ENCODE data around the gene RYR3. TPM values are rescaled to one million over a fixed set of nuclear protein-coding genes. Genes with fewer than 3 reads are reported as not detected.

Gene RYR3
- total RNA-seq, 1 experiment from 2014 or later = not detected

GRCh38 chr15:33371159-33371558 lies 60.4 kb downstream of the RYR3 start:
- intact Hi-C loops (cut with micrococcal nuclease) = no loop called here
- Mint-ChIP-seq H3K4me1 (ENCODE audit: insufficient read depth, unreplicated experiment) (no peaks in the 10 kb centered on the region), H3K27me3 (ENCODE audit: insufficient read depth, unreplicated experiment) (peaks cover 76% of the 10 kb centered on the region), H3K4me3 (ENCODE audit: unreplicated experiment) (no peak overlapping the region), H3K9me3 (ENCODE audit: unreplicated experiment) (no peaks in the 10 kb centered on the region), H3K36me3 (ENCODE audit: insufficient read depth, unreplicated experiment) (no peaks in the 10 kb centered on the region), H3K27ac (ENCODE audit: low read depth, unreplicated experiment) (no peak overlapping the region)
- ChIA-PET CTCF (no interaction called here), POLR2A (no interaction called here)
- BruUV-seq (replicated peaks) = no TSS peak
- TF ChIP-seq, protein P1, sequence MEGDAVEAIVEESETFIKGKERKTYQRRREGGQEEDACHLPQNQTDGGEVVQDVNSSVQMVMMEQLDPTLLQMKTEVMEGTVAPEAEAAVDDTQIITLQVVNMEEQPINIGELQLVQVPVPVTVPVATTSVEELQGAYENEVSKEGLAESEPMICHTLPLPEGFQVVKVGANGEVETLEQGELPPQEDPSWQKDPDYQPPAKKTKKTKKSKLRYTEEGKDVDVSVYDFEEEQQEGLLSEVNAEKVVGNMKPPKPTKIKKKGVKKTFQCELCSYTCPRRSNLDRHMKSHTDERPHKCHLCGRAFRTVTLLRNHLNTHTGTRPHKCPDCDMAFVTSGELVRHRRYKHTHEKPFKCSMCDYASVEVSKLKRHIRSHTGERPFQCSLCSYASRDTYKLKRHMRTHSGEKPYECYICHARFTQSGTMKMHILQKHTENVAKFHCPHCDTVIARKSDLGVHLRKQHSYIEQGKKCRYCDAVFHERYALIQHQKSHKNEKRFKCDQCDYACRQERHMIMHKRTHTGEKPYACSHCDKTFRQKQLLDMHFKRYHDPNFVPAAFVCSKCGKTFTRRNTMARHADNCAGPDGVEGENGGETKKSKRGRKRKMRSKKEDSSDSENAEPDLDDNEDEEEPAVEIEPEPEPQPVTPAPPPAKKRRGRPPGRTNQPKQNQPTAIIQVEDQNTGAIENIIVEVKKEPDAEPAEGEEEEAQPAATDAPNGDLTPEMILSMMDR (IDR thresholded peaks at IDR 0.05; ENCODE audit: unreplicated experiment) = no peak
- no peak for DNase-seq (ENCODE audit: unreplicated experiment)

DNA sequence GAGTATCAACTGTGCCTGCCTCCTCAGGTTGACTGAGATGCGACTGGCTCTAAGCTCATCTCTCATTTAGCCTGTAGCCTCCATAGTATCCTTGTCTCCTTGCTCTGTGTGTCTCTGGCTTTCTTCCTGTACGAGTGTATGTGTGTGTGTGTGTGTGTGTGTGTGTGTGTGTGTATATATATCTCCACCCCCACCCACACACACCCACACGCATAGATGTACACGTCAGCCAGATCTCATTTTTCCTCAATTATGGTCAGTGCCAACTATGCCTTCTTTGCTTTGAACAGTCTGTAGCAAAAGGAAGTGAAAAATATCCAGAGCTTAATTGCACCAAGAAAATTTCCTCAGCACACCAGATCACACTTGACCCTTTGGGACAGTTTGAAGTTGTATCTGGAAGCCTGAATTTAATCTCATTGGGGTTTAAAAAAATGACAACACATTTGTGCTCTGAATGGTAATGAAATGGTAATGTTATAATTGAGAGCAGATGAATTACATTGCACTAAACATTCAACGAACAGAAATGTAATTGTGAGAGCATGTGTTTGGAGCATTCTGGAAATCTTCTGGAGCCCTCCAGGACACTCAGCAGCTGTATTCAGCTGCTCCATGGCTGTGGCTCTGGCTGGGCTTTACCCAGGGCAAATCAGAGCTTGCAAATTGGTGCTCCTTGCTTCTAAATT lies 63.6 kb downstream of the RYR3 start:
- Mint-ChIP-seq H3K36me3 (ENCODE audit: insufficient read depth, unreplicated experiment) (no peaks in the 10 kb centered on the region), H3K9me3 (ENCODE audit: unreplicated experiment) (no peaks in the 10 kb centered on the region), H3K4me3 (ENCODE audit: unreplicated experiment) (no peak overlapping the region), H3K27ac (ENCODE audit: low read depth, unreplicated experiment) (no peak overlapping the region), H3K4me1 (ENCODE audit: insufficient read depth, unreplicated experiment) (no peaks in the 10 kb centered on the region), H3K27me3 (ENCODE audit: insufficient read depth, unreplicated experiment) (peaks cover 44% of the 10 kb centered on the region)
- POLR2A ChIA-PET = interaction anchor here (0.6 kb wide), 1 partner anchor 175 kb away, joined by 3 read pairs; no protein-coding TSS in a partner anchor
- TF ChIP-seq, protein P1 (IDR thresholded peaks at IDR 0.05; ENCODE audit: unreplicated experiment) = no peak
- CTCF ChIA-PET = interaction anchor here (0.7 kb wide), 2 partner anchors 201 to 334 kb away, joined by 3 read pairs; no protein-coding TSS in a partner anchor
- no peak for DNase-seq (ENCODE audit: unreplicated experiment)
- BruUV-seq (replicated peaks) = no TSS peak
- intact Hi-C loops (cut with micrococcal nuclease) = no loop called here

GRCh38 chr15:33375236-33375635 lies 64.5 kb downstream of the RYR3 start:
- ChIA-PET POLR2A (no interaction called here), CTCF (no interaction called here)
- H3K9me3 Mint-ChIP-seq (ENCODE audit: unreplicated experiment) = no peaks in the 10 kb centered on the region
- TF ChIP-seq, protein P1 (IDR thresholded peaks at IDR 0.05; ENCODE audit: unreplicated experiment) = no peak
- H3K27ac Mint-ChIP-seq (ENCODE audit: low read depth, unreplicated experiment) = no peak overlapping the region
- no TSS peak for BruUV-seq (replicated peaks)
- H3K27me3 Mint-ChIP-seq (ENCODE audit: insufficient read depth, unreplicated experiment) = peaks cover 35% of the 10 kb centered on the region
- H3K4me3 Mint-ChIP-seq (ENCODE audit: unreplicated experiment) = no peak overlapping the region
- no peaks in the 10 kb centered on the region for H3K4me1 Mint-ChIP-seq (ENCODE audit: insufficient read depth, unreplicated experiment)
- H3K36me3 Mint-ChIP-seq (ENCODE audit: insufficient read depth, unreplicated experiment) = no peaks in the 10 kb centered on the region
- DNase-seq (ENCODE audit: unreplicated experiment) = no peak
- intact Hi-C loops (cut with micrococcal nuclease) = no loop called here

DNA sequence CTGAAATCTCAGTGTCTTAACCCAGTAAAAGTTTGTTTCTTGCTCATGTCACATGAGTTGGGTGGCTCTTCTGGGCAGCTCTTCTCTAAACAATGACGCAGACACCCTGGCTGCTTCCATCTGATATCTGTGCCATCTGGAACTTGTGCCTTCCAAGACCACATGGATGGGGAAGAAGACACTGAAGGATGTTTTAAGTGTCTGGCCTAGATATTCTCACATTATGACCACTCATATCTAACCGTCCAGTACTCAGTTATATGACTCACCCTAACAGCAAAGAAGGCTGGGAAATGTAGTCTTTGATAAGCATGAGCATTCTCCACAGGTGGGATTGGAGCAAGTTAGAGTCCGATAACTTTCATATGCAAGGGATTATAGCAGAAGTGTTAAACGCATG lies 66.4 kb downstream of the RYR3 start:
- no peak overlapping the region for H3K27ac Mint-ChIP-seq (ENCODE audit: low read depth, unreplicated experiment)
- H3K36me3 Mint-ChIP-seq (ENCODE audit: insufficient read depth, unreplicated experiment) = no peaks in the 10 kb centered on the region
- H3K4me1 Mint-ChIP-seq (ENCODE audit: insufficient read depth, unreplicated experiment) = no peaks in the 10 kb centered on the region
- POLR2A ChIA-PET = no interaction called here
- TF ChIP-seq, protein P1 (IDR thresholded peaks at IDR 0.05; ENCODE audit: unreplicated experiment) = no peak
- intact Hi-C loops (cut with micrococcal nuclease) = no loop called here
- H3K27me3 Mint-ChIP-seq (ENCODE audit: insufficient read depth, unreplicated experiment) = peaks cover 41% of the 10 kb centered on the region
- CTCF ChIA-PET = no interaction called here
- BruUV-seq (replicated peaks) = no TSS peak
- no peaks in the 10 kb centered on the region for H3K9me3 Mint-ChIP-seq (ENCODE audit: unreplicated experiment)
- H3K4me3 Mint-ChIP-seq (ENCODE audit: unreplicated experiment) = no peak overlapping the region
- no peak for DNase-seq (ENCODE audit: unreplicated experiment)

All from MCF 10A (cell line).